GM18870 (cell line): ENCODE measurements around the gene SND1.
"Not testable (repeated sequence)": the region's sequence is repeated elsewhere in the genome, so short reads cannot be mapped to it uniquely, and the experiment has no call there.

Experiments
- ATAC-seq: cut with Tn5 transposase; IDR thresholded peaks from one replicate; pipeline ENCODE4 v1.9.1; 2021; ENCODE audit warnings: moderate library complexity; ENCODE audit not compliant: unreplicated experiment

Gene SND1

GRCh38 chr7:127901895-127902703, 250.1 kb downstream of the SND1 start:
- no peak for ATAC-seq

DNA sequence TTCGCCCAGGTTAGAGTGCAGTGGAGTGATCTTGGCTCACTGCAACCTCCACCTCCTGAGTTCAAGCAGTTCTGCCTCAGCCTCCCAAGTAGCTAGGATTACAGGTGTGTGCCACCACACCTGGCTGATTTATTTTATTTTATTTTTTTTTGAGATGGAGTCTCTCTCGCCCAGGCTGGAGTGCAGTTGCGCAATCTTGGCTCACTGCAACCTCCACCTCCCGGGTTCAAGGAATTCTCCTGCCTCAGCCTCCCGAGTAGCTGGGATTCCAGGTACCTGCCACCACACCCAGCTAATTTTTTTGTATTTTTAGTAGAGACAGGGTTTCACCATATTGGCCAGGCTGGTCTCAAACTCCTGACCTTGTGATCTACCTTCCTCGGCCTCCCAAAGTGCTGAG, 250.8 kb downstream of the SND1 start:
- not testable (repeated sequence) for ATAC-seq

DNA sequence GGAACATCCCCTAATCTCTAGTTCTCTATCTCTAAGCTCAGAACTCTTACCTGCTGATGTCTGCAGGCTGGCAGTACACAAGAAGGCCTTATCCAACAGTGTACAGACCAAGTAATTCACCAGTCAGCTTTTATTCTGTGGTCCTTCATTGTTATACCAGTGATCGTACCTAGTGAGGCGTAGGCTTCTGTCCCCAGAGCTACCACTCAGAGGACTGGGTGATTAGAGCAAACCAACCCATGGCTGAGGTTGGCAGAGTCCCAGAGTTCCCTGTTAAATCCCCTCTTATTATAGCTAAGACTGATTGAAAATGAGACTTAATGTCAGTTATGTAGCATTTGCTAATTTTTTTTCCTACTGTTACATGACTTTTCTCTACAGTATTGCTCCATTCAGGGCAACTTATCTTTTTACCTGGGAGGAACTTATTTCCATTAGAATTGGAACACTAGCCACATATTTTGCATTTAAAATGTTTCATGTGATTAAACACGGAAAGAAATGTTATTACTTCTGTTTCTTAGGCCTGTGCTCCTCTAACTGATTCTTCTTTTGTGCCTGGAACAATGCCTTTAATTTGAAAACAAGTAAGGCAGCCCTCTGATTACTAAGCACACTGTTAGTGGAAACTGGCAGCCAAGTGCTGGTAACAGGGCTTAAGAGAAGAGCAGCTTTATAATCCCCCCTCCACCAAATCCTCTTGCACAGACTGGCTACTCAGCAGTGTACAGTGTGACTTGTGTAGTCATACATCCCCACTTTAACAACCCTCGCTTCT, 252.1 kb downstream of the SND1 start:
- no peak for ATAC-seq

DNA sequence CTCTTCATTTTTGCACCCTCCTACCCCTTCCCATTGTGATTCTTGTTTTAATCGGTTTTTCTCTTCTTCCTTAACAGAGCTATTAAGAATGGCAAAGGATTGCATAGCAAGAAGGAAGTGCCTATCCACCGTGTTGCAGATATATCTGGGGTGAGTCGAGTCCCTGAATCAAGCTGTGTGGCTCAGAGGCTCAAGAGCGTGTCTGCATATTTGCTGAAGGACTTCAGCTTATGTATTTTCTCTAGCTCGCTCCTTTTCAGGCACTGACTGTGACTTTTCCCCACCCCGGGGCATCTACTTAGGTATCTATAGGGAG, 252.6 kb downstream of the SND1 start:
- ATAC-seq = no peak

DNA sequence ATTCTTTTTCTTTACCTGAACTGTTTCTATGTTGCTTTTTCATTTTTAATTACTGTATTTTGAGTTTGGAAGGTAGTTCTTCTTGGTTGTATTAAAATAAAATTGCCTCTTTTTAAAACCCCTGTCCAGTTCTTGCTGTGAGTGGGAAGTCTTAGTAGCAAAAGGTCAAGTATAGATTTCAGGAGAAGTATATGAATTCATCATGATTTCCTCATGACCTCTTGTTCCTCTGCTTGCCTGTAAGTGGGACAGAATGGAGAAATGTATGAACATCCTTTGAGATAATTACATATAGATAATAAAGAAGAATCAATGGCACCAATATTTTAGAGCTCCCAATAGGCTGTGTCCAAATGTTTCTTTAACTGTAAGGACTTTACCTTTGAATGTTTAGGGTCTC, 253.0 kb downstream of the SND1 start:
- no peak for ATAC-seq

- no peak for ATAC-seq
Observed at GRCh38 chr7:127905491-127906330, 253.7 kb downstream of the SND1 start.

GRCh38 chr7:127907110-127908040, 255.4 kb downstream of the SND1 start:
- ATAC-seq = no peak

DNA sequence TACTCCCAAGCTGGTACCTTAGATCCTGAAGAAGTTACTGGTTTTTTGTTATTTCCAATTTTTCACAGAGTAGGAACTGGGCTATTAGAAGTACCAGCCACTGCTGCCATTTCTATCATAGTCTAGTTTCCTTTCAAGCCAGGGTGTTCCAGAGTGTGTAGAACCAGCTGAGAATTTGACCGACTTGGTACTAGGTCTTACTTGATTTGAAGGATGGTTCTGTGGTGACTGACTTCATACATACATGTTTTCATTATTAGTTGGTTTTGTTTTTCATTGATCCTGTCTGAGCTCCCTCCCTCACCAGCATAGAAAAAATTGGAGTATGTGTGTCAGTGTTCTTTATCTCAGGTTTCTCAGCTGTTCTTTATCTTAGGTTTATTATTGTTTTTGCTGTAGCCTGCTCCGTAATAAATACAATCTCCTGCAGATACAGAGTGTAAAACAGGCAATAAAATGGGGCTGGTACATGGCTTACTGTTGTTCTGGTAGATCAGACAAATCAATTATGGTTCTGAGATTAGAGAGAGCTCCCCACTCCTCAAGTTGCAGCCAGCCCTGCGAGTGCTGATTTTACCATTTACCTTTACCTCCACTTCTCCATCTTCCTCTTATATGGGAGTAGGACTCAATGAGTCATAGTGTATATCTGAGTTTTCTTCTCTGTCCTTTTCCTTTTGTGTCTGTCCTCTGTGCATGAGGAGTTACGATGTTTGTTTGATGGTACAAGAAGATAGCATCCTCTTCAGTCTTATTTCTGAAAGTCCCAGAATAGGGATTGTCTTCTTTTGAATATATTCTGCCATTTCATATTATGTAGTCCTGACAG, 256.6 kb downstream of the SND1 start:
- ATAC-seq = no peak

- no peak for ATAC-seq
Observed at GRCh38 chr7:127909424-127910152, 257.6 kb downstream of the SND1 start.

DNA sequence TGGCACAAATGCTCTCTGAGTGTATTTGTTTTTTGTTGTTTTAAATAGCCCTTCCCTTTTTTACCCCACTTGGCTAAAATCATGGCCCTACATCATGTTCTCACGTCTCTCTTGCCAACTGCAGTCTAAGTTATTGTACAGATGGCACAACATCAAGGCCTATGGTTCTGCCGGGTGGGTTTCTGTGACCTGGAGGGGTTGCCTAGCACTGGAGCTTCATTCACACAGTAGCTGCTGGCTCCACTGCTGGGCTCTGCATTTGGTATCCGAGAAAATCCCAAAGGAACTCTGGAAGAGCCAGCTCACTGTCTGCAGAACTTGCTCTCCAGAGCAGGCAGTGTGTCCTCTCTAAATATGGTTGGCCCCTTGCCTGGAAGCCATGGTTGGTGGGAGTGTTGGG, 258.7 kb downstream of the SND1 start:
- no peak for ATAC-seq

GRCh38 chr7:127911968-127912511, 260.0 kb downstream of the SND1 start:
- ATAC-seq = peak; percentile 85

- ATAC-seq = no peak
Observed at GRCh38 chr7:127912901-127913300, 260.9 kb downstream of the SND1 start.

DNA sequence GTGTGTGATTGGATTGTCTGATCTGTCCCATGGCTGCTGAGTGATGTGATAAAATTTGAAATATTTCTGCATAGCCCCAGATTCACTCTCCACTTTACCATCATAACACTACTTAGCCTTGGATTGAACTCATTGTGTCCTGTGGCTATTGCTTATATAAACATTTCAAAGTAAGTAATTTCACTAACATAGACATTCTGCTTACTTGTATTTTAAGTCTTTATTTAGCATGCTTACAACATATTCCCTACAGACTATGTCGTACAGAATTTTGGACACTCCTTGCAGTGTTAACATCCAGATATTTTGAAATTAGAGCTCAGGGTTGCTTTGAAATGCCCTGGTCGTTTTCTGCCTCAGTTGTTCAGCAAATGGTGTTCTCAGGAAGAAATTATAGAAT, 261.7 kb downstream of the SND1 start:
- no peak for ATAC-seq

DNA sequence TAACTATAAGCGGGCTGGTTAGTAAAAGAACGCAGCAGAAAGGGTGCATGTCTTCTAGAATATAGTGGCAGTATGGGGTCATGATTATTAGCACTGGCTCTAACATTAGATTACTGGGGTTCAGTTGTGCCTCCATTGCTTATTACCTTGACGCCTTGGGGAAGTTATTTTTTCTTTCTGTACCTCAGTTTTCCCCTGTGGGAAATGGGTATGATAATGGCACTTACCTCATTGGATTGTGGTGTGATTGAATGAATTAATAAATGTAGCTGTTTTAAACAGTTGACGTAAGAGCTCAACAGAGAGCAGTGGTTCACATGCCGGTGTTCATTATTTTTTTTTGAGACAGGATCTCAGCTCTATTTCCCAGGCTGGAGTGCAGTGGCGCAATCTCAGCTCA, 262.7 kb downstream of the SND1 start:
- no peak for ATAC-seq

DNA sequence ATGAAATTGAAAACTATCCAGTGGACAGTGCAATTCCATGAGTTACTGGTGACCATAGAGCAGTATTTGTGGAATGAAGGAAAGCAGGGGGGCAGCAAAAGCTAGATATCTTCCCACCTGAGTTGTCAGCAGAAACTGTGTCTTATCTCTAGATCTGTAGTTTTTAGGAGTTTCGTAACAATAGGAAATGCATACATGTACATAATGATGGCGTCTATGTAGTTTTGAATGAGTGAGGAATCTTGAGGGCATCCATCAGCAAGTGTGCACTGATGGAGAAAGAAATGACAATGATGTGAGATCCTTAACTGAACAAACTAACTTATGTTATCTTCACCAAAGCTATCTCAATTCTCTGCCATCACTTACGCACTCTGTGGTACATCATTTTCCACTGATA, 264.7 kb downstream of the SND1 start:
- no peak for ATAC-seq

GRCh38 chr7:127918130-127918529, 266.1 kb downstream of the SND1 start:
- no peak for ATAC-seq

- no peak for ATAC-seq
Observed at GRCh38 chr7:127920787-127921438, 268.9 kb downstream of the SND1 start.

- no peak for ATAC-seq
Observed at GRCh38 chr7:127922656-127923055, 270.7 kb downstream of the SND1 start.
